OCI-LY1 (cell line): ENCODE data around the gene NFILZ.

Experiments
- CTCF ChIP-seq: fragments of 200-600 bp; sonication (generic), shearing (Covaris generic); IDR thresholded peaks from 2 replicates; pipeline ENCODE4 v1.5.1; 2017; ENCODE audit warnings: mild to moderate bottlenecking, antibody characterized with exemption, low read length, moderate library complexity, mixed read lengths
- EZH2 ChIP-seq: fragments of 200-600 bp; sonication (generic), shearing (Covaris generic); IDR thresholded peaks from 2 replicates; pipeline ENCODE4 v1.8.0; 2017; ENCODE audit warnings: borderline replicate concordance, mixed run types, mild to moderate bottlenecking, antibody characterized with exemption, low read length, moderate library complexity, mixed read lengths

- TF ChIP-seq CTCF (no peak), EZH2 (no peak)
Measured at GRCh38 chr19:8675066-8675465, 44.6 kb downstream of the NFILZ start.
